Measurements from ENCODE around the gene NDUFA8.

The NDUFA8 gene

GRCh38 chr9:122164286-122164685, 4.7 kb upstream of the NDUFA8 start:
- no peak overlapping the region for H3K9ac ChIP-seq (ENCODE audit: low read depth in 1 of 2, low read length in 2 of 2)
- H3K27me3 ChIP-seq (ENCODE audit: control insufficient read depth in 2 of 2, insufficient read depth in 2 of 2, low read length in 2 of 2): peaks cover 2 to 3% of the 10 kb centered on the region in 2 donors
- H3K4me3 ChIP-seq (ENCODE audit: low read length in 2 of 2): no peak overlapping the region
- H3K36me3 ChIP-seq (ENCODE audit: control insufficient read depth in 2 of 2, insufficient read depth in 2 of 2, low read length in 2 of 2): no peaks in the 10 kb centered on the region
- no peak overlapping the region for H3K27ac ChIP-seq (ENCODE audit: low read depth in 2 of 2, low read length in 2 of 2)
- H3K4me1 ChIP-seq (ENCODE audit: control insufficient read depth in 2 of 2, insufficient read depth in 2 of 2, low read length in 2 of 2): peaks cover 0 to 2% of the 10 kb centered on the region in 2 donors
- no peaks in the 10 kb centered on the region for H3K9me3 ChIP-seq (ENCODE audit: control insufficient read depth in 2 of 2, low read length in 2 of 2)

GRCh38 chr9:122162415-122162814, 2.8 kb upstream of the NDUFA8 start:
- H3K27ac ChIP-seq (ENCODE audit: low read depth in 2 of 2, low read length in 2 of 2): no peak overlapping the region

DNA sequence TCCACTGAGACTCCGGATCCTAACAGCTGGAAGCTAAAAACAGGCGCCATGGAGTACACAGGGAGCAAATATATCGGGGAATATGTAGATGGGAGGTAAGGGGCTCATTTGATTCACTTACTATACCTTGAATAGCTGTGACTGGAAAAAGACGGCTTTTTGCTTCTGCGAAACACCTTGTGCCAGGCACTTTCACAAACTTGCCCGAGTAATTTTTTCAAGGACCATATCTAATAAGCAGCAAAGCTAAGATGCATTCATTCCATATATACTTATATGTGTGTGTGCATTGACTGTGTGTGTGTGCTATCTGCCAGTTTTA, 307 bp upstream of the NDUFA8 start:
- Histone ChIP-seq H3K9ac (ENCODE audit: low read depth in 1 of 2, low read length in 2 of 2) (peak overlapping the region in 1 of 2 donors; percentile 95), H3K27ac (ENCODE audit: low read depth in 2 of 2, low read length in 2 of 2) (no peak overlapping the region), H3K36me3 (ENCODE audit: control insufficient read depth in 2 of 2, insufficient read depth in 2 of 2, low read length in 2 of 2) (no peaks in the 10 kb centered on the region), H3K27me3 (ENCODE audit: control insufficient read depth in 2 of 2, insufficient read depth in 2 of 2, low read length in 2 of 2) (no peaks in the 10 kb centered on the region), H3K9me3 (ENCODE audit: control insufficient read depth in 2 of 2, low read length in 2 of 2) (no peaks in the 10 kb centered on the region), H3K4me3 (ENCODE audit: low read length in 2 of 2) (peak overlapping the region; percentile 89 to 97), H3K4me1 (ENCODE audit: control insufficient read depth in 2 of 2, insufficient read depth in 2 of 2, low read length in 2 of 2) (peaks cover 4 to 11% of the 10 kb centered on the region in 2 donors)

More at GRCh38 chr9:122162415-122162814, 2.8 kb upstream of the NDUFA8 start:
- Histone ChIP-seq H3K9ac (ENCODE audit: low read depth in 1 of 2, low read length in 2 of 2) (no peak overlapping the region), H3K4me1 (ENCODE audit: control insufficient read depth in 2 of 2, insufficient read depth in 2 of 2, low read length in 2 of 2) (peaks cover 4 to 11% of the 10 kb centered on the region in 2 donors), H3K4me3 (ENCODE audit: low read length in 2 of 2) (no peak overlapping the region), H3K36me3 (ENCODE audit: control insufficient read depth in 2 of 2, insufficient read depth in 2 of 2, low read length in 2 of 2) (no peaks in the 10 kb centered on the region), H3K27me3 (ENCODE audit: control insufficient read depth in 2 of 2, insufficient read depth in 2 of 2, low read length in 2 of 2) (peaks cover 2 to 3% of the 10 kb centered on the region in 2 donors), H3K9me3 (ENCODE audit: control insufficient read depth in 2 of 2, low read length in 2 of 2) (no peaks in the 10 kb centered on the region)

DNA sequence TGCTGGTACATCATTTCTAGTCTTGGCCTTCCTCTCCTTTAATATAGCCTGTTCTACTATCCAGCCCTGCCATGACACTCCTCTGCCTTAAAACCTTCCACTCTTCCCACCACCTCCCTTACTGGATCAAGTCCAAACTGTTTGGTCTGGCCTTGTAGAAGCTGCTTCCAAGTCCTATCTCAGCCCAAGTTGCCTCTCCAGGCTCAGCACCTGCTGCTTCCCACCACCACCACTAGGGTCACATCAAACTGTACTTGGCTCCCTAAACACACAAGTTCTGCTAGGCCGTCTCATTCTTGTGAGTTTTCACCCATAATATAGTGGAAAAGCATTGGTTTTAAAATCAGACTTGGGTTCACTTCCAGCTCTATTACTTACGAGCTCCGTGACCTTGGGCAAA, 1.4 kb downstream of the NDUFA8 start:
- Histone ChIP-seq H3K36me3 (ENCODE audit: control insufficient read depth in 2 of 2, insufficient read depth in 2 of 2, low read length in 2 of 2) (no peaks in the 10 kb centered on the region), H3K4me1 (ENCODE audit: control insufficient read depth in 2 of 2, insufficient read depth in 2 of 2, low read length in 2 of 2) (peaks cover 4 to 11% of the 10 kb centered on the region in 2 donors), H3K9ac (ENCODE audit: low read depth in 1 of 2, low read length in 2 of 2) (no peak overlapping the region), H3K27ac (ENCODE audit: low read depth in 2 of 2, low read length in 2 of 2) (no peak overlapping the region), H3K4me3 (ENCODE audit: low read length in 2 of 2) (peak overlapping the region in 1 of 2 donors; percentile 48), H3K27me3 (ENCODE audit: control insufficient read depth in 2 of 2, insufficient read depth in 2 of 2, low read length in 2 of 2) (no peaks in the 10 kb centered on the region), H3K9me3 (ENCODE audit: control insufficient read depth in 2 of 2, low read length in 2 of 2) (no peaks in the 10 kb centered on the region)

DNA sequence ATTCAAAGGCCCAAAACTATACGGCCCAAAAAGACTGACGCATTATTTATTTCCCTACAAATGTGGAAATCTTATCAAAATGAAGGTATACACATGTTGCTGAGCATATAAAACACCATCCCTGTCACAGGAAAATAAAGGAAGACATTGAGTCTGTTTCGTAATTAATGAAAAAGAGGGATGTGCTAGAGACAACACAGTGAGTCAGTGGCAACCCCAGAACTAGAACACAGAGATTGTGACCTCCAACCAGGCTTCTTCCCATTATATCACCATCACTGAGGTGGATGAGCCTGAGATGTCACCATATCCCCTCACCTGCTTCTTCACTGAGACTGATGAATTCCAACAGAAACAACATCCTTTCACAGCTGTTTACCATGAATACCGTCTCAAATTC, 3.8 kb downstream of the NDUFA8 start:
- H3K9me3 ChIP-seq (ENCODE audit: control insufficient read depth in 2 of 2, low read length in 2 of 2): no peaks in the 10 kb centered on the region
- H3K36me3 ChIP-seq (ENCODE audit: control insufficient read depth in 2 of 2, insufficient read depth in 2 of 2, low read length in 2 of 2): peaks cover 10 to 14% of the 10 kb centered on the region in 2 donors
- peaks cover 4 to 11% of the 10 kb centered on the region in 2 donors for H3K4me1 ChIP-seq (ENCODE audit: control insufficient read depth in 2 of 2, insufficient read depth in 2 of 2, low read length in 2 of 2)
- no peak overlapping the region for H3K27ac ChIP-seq (ENCODE audit: low read depth in 2 of 2, low read length in 2 of 2)
- no peak overlapping the region for H3K9ac ChIP-seq (ENCODE audit: low read depth in 1 of 2, low read length in 2 of 2)
- H3K4me3 ChIP-seq (ENCODE audit: low read length in 2 of 2): no peak overlapping the region
- no peaks in the 10 kb centered on the region for H3K27me3 ChIP-seq (ENCODE audit: control insufficient read depth in 2 of 2, insufficient read depth in 2 of 2, low read length in 2 of 2)

DNA sequence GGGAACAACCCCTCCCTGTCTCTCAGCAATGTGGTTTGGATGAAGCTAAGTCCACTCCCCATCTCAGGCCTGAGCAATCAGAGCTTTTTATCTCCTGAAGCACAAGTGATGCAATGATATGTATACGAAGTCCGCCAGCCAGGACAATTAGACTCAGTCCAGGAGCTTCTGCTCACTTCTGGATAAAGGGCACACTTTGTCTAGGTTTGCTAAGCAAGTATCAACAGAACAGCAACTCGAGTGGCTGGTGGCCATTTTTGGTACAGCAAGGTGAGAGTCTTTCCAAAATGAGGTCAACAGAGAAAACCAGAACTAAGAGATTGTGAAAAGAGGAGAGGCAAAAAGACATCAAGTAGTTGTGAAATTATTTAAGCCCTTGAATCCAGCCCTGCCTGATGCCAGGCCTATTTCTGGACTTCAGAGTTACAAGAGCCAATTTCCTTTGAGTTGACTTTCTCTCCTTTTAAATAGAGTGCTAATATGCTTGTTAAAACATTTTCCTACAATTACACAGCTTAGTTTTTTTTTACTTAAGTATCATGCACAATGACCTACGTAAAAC, 8.2 kb downstream of the NDUFA8 start:
- Histone ChIP-seq H3K9ac (ENCODE audit: low read depth in 1 of 2, low read length in 2 of 2) (no peak overlapping the region), H3K27me3 (ENCODE audit: control insufficient read depth in 2 of 2, insufficient read depth in 2 of 2, low read length in 2 of 2) (no peaks in the 10 kb centered on the region), H3K4me3 (ENCODE audit: low read length in 2 of 2) (no peak overlapping the region), H3K36me3 (ENCODE audit: control insufficient read depth in 2 of 2, insufficient read depth in 2 of 2, low read length in 2 of 2) (peaks cover 33 to 41% of the 10 kb centered on the region in 2 donors), H3K27ac (ENCODE audit: low read depth in 2 of 2, low read length in 2 of 2) (no peak overlapping the region), H3K9me3 (ENCODE audit: control insufficient read depth in 2 of 2, low read length in 2 of 2) (no peaks in the 10 kb centered on the region), H3K4me1 (ENCODE audit: control insufficient read depth in 2 of 2, insufficient read depth in 2 of 2, low read length in 2 of 2) (no peaks in the 10 kb centered on the region)

- no peaks in the 10 kb centered on the region for H3K27me3 ChIP-seq (ENCODE audit: control insufficient read depth in 2 of 2, insufficient read depth in 2 of 2, low read length in 2 of 2)
- no peak overlapping the region for H3K9ac ChIP-seq (ENCODE audit: low read depth in 1 of 2, low read length in 2 of 2)
- peaks cover 0 to 4% of the 10 kb centered on the region in 2 donors for H3K4me1 ChIP-seq (ENCODE audit: control insufficient read depth in 2 of 2, insufficient read depth in 2 of 2, low read length in 2 of 2)
- no peaks in the 10 kb centered on the region for H3K9me3 ChIP-seq (ENCODE audit: control insufficient read depth in 2 of 2, low read length in 2 of 2)
- H3K4me3 ChIP-seq (ENCODE audit: low read length in 2 of 2): no peak overlapping the region
- H3K27ac ChIP-seq (ENCODE audit: low read depth in 2 of 2, low read length in 2 of 2): no peak overlapping the region
- H3K36me3 ChIP-seq (ENCODE audit: control insufficient read depth in 2 of 2, insufficient read depth in 2 of 2, low read length in 2 of 2): peaks cover 53 to 71% of the 10 kb centered on the region in 2 donors
These were observed 14.1 kb downstream of the NDUFA8 start for GRCh38 chr9:122145592-122145863.

DNA sequence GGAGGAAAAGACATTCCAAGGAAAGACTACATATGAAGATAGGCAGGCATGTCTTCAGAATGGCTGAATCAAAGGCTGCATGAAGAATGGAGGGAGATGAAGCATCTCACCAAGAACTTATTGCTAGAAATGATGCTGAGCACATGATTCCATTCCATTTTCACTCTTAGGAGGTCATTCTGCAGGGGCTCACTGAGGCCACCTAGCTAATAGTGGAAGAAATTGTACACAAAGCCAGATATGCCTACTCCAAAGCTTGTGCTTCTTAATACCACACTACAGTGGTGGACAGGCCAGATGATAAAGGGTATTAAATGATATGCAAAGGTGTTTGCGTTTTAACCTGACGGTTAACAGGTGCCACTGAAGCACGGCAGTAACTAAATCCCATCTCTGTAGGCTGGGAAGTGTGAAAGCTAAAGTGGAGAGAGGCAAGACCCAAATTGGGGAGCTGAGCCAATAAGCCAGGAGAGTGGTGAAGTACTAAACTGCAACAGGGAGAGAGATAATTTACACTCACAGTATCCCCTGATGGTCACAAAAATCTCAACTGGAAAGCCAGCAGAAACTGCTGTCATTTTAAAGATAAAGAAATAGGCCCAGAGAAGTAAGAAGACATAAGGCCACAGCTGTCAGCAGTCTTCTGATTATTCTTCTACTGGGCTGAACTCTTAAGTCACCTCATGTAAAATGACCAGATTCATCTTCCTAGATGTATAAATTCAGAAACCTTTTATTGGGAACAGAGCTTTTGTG, 14.6 kb downstream of the NDUFA8 start:
- H3K27ac ChIP-seq (ENCODE audit: low read depth in 2 of 2, low read length in 2 of 2): no peak overlapping the region
- peaks cover 0 to 4% of the 10 kb centered on the region in 2 donors for H3K4me1 ChIP-seq (ENCODE audit: control insufficient read depth in 2 of 2, insufficient read depth in 2 of 2, low read length in 2 of 2)
- no peaks in the 10 kb centered on the region for H3K9me3 ChIP-seq (ENCODE audit: control insufficient read depth in 2 of 2, low read length in 2 of 2)
- peaks cover 53 to 71% of the 10 kb centered on the region in 2 donors for H3K36me3 ChIP-seq (ENCODE audit: control insufficient read depth in 2 of 2, insufficient read depth in 2 of 2, low read length in 2 of 2)
- no peak overlapping the region for H3K4me3 ChIP-seq (ENCODE audit: low read length in 2 of 2)
- H3K27me3 ChIP-seq (ENCODE audit: control insufficient read depth in 2 of 2, insufficient read depth in 2 of 2, low read length in 2 of 2): no peaks in the 10 kb centered on the region
- H3K9ac ChIP-seq (ENCODE audit: low read depth in 1 of 2, low read length in 2 of 2): no peak overlapping the region

- H3K9me3 ChIP-seq (ENCODE audit: control insufficient read depth in 2 of 2, low read length in 2 of 2): no peaks in the 10 kb centered on the region
- no peak overlapping the region for H3K27ac ChIP-seq (ENCODE audit: low read depth in 2 of 2, low read length in 2 of 2)
- no peak overlapping the region for H3K4me3 ChIP-seq (ENCODE audit: low read length in 2 of 2)
- H3K27me3 ChIP-seq (ENCODE audit: control insufficient read depth in 2 of 2, insufficient read depth in 2 of 2, low read length in 2 of 2): no peaks in the 10 kb centered on the region
- no peak overlapping the region for H3K9ac ChIP-seq (ENCODE audit: low read depth in 1 of 2, low read length in 2 of 2)
- H3K36me3 ChIP-seq (ENCODE audit: control insufficient read depth in 2 of 2, insufficient read depth in 2 of 2, low read length in 2 of 2): peaks cover 49 to 64% of the 10 kb centered on the region in 2 donors
- H3K4me1 ChIP-seq (ENCODE audit: control insufficient read depth in 2 of 2, insufficient read depth in 2 of 2, low read length in 2 of 2): peaks cover under 1 to 4% of the 10 kb centered on the region in 2 donors
These were observed 15.6 kb downstream of the NDUFA8 start for GRCh38 chr9:122143876-122144405.

- peaks cover 45 to 57% of the 10 kb centered on the region in 2 donors for H3K36me3 ChIP-seq (ENCODE audit: control insufficient read depth in 2 of 2, insufficient read depth in 2 of 2, low read length in 2 of 2)
- no peak overlapping the region for H3K27ac ChIP-seq (ENCODE audit: low read depth in 2 of 2, low read length in 2 of 2)
- H3K4me3 ChIP-seq (ENCODE audit: low read length in 2 of 2): no peak overlapping the region
These were observed 16.3 kb downstream of the NDUFA8 start for GRCh38 chr9:122143296-122143695.

More at GRCh38 chr9:122143296-122143695, 16.3 kb downstream of the NDUFA8 start:
- H3K4me1 ChIP-seq (ENCODE audit: control insufficient read depth in 2 of 2, insufficient read depth in 2 of 2, low read length in 2 of 2): peaks cover 2 to 4% of the 10 kb centered on the region in 2 donors
- no peaks in the 10 kb centered on the region for H3K27me3 ChIP-seq (ENCODE audit: control insufficient read depth in 2 of 2, insufficient read depth in 2 of 2, low read length in 2 of 2)
- H3K9me3 ChIP-seq (ENCODE audit: control insufficient read depth in 2 of 2, low read length in 2 of 2): no peaks in the 10 kb centered on the region
- no peak overlapping the region for H3K9ac ChIP-seq (ENCODE audit: low read depth in 1 of 2, low read length in 2 of 2)
